ENCODE results near the gene TSPAN18.

TSPAN18 gene

DNA sequence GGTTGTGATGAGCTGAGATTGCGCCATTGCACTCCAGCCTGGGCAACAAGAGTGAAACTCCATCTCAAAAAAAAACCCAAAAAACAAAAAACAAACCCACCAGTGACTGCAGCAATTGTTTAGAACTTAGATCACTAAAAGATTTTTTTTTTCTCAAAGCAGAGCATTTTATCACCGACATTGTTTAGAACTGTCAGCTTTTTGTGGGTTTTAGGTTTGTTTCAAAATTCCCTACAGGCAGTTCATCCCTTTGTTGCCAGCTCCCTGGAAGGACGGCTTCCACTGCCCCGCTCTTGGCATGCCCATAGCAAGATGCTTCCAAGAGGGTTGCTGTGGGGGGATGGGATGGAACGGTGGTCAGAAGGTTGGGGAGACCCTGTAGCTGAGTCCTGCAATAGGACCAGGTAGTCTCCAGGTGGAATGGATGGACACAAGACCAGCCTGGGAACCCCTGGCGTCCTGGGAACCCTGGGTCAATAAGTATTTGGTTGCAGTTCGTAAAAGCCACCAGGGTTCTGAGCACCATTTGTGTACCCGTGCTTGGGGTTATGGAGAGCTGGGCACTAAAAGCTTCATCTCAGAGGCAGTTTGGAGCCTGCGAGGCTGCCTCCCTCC lies 46.7 kb downstream of the TSPAN18 start:
- DNase-seq (ENCODE audit: low spot score): no peak
- in situ Hi-C loops (cut with MboI; ENCODE audit: low pct_unique_long_range_greater_than_20kb, low sequenced_read_pairs, unreplicated experiment): no loop called here
- TF ChIP-seq, protein P1, sequence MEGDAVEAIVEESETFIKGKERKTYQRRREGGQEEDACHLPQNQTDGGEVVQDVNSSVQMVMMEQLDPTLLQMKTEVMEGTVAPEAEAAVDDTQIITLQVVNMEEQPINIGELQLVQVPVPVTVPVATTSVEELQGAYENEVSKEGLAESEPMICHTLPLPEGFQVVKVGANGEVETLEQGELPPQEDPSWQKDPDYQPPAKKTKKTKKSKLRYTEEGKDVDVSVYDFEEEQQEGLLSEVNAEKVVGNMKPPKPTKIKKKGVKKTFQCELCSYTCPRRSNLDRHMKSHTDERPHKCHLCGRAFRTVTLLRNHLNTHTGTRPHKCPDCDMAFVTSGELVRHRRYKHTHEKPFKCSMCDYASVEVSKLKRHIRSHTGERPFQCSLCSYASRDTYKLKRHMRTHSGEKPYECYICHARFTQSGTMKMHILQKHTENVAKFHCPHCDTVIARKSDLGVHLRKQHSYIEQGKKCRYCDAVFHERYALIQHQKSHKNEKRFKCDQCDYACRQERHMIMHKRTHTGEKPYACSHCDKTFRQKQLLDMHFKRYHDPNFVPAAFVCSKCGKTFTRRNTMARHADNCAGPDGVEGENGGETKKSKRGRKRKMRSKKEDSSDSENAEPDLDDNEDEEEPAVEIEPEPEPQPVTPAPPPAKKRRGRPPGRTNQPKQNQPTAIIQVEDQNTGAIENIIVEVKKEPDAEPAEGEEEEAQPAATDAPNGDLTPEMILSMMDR (IDR thresholded peaks at IDR 0.05; ENCODE audit: extremely low read depth, insufficient read depth, missing control alignments): no peak

DNA sequence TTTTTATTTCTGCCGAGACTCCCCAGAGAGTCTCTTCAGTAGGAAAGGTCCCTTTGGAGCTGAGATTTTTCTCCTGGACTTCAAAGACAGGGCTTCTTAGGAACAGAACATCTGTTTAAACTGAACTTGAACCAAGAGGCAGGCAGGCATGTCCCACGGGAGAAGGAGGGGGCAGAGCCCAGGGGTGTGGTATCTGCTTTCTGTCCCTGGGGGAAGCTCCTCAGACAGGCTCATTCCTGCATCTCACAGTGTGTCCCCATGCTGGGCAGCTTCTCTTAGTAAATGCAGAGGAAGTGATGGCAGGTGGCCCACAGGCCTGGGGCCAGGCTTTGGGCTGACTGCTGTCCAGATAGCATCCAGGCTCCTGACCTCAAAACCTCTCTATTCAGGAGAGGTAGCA lies 47.3 kb downstream of the TSPAN18 start:
- in situ Hi-C loops (cut with MboI; ENCODE audit: low pct_unique_long_range_greater_than_20kb, low sequenced_read_pairs, unreplicated experiment): no loop called here
- DNase-seq (ENCODE audit: low spot score): no peak
- TF ChIP-seq, protein P1 (IDR thresholded peaks at IDR 0.05; ENCODE audit: extremely low read depth, insufficient read depth, missing control alignments): no peak

DNA sequence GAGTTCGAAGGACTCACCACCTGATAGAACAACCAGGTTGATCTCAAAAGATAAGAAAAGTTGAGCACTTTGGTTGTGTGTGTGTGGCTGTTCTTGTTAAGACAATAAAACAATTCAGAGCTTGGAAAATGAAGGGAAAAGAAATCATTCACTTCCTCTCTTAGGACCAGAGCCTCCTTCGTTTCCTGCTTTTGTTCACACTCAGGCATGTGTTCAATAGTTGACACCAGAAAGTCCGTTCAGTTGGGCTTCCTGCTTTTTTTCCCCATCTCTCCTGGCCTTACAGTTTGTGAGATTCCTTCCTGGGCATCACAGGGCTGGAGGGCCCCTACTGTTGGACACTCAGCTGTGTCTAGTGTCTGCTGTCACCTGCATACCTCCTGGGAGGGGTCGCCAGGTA lies 48.0 kb downstream of the TSPAN18 start:
- TF ChIP-seq, protein P1 (IDR thresholded peaks at IDR 0.05; ENCODE audit: extremely low read depth, insufficient read depth, missing control alignments): no peak
- in situ Hi-C loops (cut with MboI; ENCODE audit: low pct_unique_long_range_greater_than_20kb, low sequenced_read_pairs, unreplicated experiment): no loop called here

DNA sequence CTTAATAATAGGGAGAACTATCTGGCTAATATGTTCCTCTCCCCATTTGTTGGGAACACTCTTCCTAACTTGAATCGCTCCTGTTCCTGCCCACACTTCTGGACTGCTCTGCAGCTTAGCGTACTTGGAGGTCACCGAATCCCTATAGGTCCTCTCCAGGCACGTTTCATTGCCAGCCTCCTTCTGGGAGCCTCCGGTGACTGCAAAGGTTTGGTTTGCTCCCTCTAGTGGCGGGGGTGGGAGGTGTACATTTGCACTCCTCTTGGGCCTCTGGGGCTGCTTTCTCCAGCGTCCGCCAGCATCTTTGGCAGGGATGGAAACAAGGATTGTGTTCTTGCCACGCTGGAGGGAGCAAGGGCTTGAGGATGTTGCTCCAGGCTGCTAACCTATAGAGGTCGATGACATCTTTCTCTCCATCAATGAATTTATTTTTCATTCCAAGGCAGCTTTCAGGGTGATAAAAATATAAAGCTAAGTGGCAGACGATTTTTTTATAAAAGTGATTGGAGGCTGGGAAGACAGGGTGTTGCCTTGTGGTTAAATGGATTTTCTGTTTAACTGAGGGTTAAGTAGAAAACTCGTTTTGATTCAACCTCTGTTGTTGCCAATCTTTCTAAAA lies 48.7 kb downstream of the TSPAN18 start:
- TF ChIP-seq, protein P1 (IDR thresholded peaks at IDR 0.05; ENCODE audit: extremely low read depth, insufficient read depth, missing control alignments): peak; percentile 82
- in situ Hi-C loops (cut with MboI; ENCODE audit: low pct_unique_long_range_greater_than_20kb, low sequenced_read_pairs, unreplicated experiment): no loop called here
- DNase-seq (ENCODE audit: low spot score): peak; percentile 60

More for the DNA sequence above, 48.0 kb downstream of the TSPAN18 start:
- no peak for DNase-seq (ENCODE audit: low spot score)

DNA sequence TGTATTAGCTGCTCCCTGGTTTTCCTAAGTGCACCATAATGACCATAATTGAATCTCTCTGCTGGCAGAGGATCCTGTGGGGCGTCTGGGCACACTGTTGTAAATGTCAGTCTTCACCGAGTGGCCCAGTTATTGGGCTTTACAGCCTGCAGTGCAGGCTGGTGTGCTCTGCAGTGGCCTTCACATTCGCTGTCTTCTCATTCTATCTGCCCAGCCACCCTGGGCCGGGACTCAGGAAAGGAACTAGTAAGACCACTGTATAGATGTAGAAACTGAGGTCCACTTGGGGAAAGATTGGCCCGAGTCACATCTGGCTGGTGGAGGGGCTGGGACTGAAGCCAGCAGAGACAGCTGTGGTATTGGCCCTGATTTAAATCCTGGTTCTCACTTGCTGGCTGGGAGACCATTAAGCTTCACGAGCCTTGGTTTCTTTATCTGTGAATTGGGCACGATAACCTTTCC lies 49.3 kb downstream of the TSPAN18 start:
- DNase-seq (ENCODE audit: low spot score): no peak
- TF ChIP-seq, protein P1 (IDR thresholded peaks at IDR 0.05; ENCODE audit: extremely low read depth, insufficient read depth, missing control alignments): no peak
- in situ Hi-C loops (cut with MboI; ENCODE audit: low pct_unique_long_range_greater_than_20kb, low sequenced_read_pairs, unreplicated experiment): no loop called here

DNA sequence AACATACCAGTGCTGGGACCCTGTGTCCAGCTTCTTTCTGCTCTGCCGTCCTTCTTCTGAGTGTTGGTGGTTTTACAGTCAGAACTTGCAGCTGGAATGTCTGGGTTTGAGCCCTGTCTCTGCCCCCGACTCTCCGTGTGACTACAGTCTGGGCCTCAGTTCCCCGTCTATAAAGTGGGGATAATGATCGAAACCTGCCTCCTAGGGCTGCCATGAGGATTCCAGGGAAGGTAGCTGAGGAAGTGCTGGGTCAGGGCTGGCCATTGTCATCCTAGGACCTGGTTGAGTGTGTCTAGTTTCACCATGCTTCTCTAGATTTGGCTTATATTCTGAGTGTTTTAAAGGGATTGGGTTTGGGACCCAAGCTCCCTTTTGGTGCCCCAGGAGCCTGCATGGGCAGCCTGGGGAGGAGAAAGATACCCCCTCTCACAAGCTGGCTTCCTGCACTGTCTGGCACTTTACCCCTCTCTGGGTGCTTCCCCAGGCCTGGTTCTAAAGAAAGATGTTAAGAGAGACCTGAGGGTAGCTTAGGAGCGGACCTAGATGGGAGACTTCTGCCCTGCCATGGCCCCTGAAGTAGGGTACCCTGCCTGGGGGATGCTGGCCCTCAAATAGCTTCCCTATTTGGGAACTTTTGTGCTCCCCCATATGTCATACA lies 49.9 kb downstream of the TSPAN18 start:
- in situ Hi-C loops (cut with MboI; ENCODE audit: low pct_unique_long_range_greater_than_20kb, low sequenced_read_pairs, unreplicated experiment): no loop called here
- TF ChIP-seq, protein P1 (IDR thresholded peaks at IDR 0.05; ENCODE audit: extremely low read depth, insufficient read depth, missing control alignments): no peak
- DNase-seq (ENCODE audit: low spot score): no peak

Measured in GM13977 (cell line).